ENCODE results near the gene COG3.

The COG3 gene

DNA sequence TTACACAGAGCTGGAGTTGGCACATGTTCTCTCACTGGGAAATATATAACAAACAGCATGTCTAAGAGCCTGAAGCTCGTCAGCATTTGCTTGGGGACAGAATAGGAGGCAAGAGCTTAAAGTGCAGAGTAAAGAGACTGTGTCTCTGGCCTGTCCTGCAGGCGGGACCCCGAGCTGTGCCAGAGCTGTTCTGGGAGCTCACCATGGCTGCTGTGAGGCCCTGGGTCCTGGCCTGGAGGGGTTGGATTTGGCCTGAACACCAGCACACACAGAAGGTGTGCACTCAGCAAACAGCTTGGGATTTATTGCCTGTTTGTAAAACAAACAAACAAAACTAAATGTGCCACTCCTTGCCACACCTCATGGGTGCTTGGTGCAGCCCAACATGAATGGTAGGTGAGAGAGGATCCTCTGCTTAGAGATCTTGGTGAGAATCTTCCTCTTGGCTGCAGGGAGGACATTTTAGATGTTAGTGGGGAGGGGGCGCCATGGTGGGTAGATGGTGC, 89.9 kb downstream of the COG3 start:
- H3K9me3 ChIP-seq (ENCODE audit: insufficient read depth, low read length): no peaks in the 10 kb centered on the region
- H3K4me3 ChIP-seq (ENCODE audit: insufficient read depth, low read length, poor library complexity, severe bottlenecking): no peak overlapping the region
- H3K79me2 ChIP-seq (ENCODE audit: insufficient read depth, low read length): no peaks in the 10 kb centered on the region
- no peak overlapping the region for H3K27ac ChIP-seq (ENCODE audit: low read depth, low read length)
- no peaks in the 10 kb centered on the region for H3K27me3 ChIP-seq (ENCODE audit: low read length)
- no peaks in the 10 kb centered on the region for H4K20me1 ChIP-seq (ENCODE audit: low read depth, low read length)
- H3F3A ChIP-seq (ENCODE audit: insufficient read depth): no peaks in the 10 kb centered on the region
- no peaks in the 10 kb centered on the region for H3K36me3 ChIP-seq (ENCODE audit: low read length)
- no peak for TF ChIP-seq EZH2phosphoT487 (conservative IDR thresholded peaks at IDR 0.05; ENCODE audit: low read length)
- TF ChIP-seq CTCF (IDR thresholded peaks at IDR 0.05; ENCODE audit: insufficient read depth, low read length, poor library complexity, severe bottlenecking): no peak
- no peak overlapping the region for H3K9ac ChIP-seq (ENCODE audit: low read length)
- H3K9me2 ChIP-seq (replicated peaks; ENCODE audit: insufficient read depth, low read length): no peaks in the 10 kb centered on the region
- H2AFZ ChIP-seq (ENCODE audit: low read depth, low read length, severe bottlenecking): no peak overlapping the region
- H3K4me2 ChIP-seq (ENCODE audit: low read depth, low read length, poor library complexity, severe bottlenecking): no peak overlapping the region

GRCh38 chr13:45564133-45564776, 99.5 kb downstream of the COG3 start:
- Histone ChIP-seq H3K79me2 (ENCODE audit: insufficient read depth, low read length) (no peaks in the 10 kb centered on the region), H2AFZ (ENCODE audit: low read depth, low read length, severe bottlenecking) (no peak overlapping the region), H3K27me3 (ENCODE audit: low read length) (no peaks in the 10 kb centered on the region), H3K9me3 (ENCODE audit: insufficient read depth, low read length) (no peaks in the 10 kb centered on the region), H4K20me1 (ENCODE audit: low read depth, low read length) (no peaks in the 10 kb centered on the region), H3F3A (ENCODE audit: insufficient read depth) (no peaks in the 10 kb centered on the region), H3K4me2 (ENCODE audit: low read depth, low read length, poor library complexity, severe bottlenecking) (no peak overlapping the region), H3K4me3 (ENCODE audit: insufficient read depth, low read length, poor library complexity, severe bottlenecking) (no peak overlapping the region), H3K9ac (ENCODE audit: low read length) (no peak overlapping the region), H3K36me3 (ENCODE audit: low read length) (no peaks in the 10 kb centered on the region), H3K9me2 (replicated peaks; ENCODE audit: insufficient read depth, low read length) (no peaks in the 10 kb centered on the region), H3K27ac (ENCODE audit: low read depth, low read length) (no peak overlapping the region)
- no peak for TF ChIP-seq CTCF (IDR thresholded peaks at IDR 0.05; ENCODE audit: insufficient read depth, low read length, poor library complexity, severe bottlenecking)

DNA sequence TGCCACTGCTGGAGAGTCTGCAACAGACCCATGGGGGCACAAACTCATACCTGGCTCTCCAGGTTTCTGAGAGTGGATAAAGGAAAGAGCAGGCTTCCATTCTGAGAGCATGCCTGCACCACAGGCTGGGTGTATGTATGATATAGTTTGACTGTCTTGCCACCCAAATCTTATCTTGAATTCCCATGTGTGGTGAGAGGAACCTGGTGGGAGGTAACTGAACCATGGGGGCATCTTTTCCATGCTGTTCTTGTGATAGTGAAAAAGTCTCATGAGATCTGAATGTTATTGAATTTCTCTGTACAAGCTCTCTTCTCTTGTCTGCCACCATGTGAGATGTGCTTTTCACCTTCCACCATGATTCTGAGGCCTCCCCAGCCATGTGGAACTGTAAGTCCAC, 100.6 kb downstream of the COG3 start:
- no peak overlapping the region for H3K27ac ChIP-seq (ENCODE audit: low read depth, low read length)
- no peak overlapping the region for H3K9ac ChIP-seq (ENCODE audit: low read length)
- TF ChIP-seq EZH2phosphoT487 (conservative IDR thresholded peaks at IDR 0.05; ENCODE audit: low read length) (no peak), CTCF (IDR thresholded peaks at IDR 0.05; ENCODE audit: insufficient read depth, low read length, poor library complexity, severe bottlenecking) (no peak)
- no peaks in the 10 kb centered on the region for H3F3A ChIP-seq (ENCODE audit: insufficient read depth)
- H3K4me3 ChIP-seq (ENCODE audit: insufficient read depth, low read length, poor library complexity, severe bottlenecking): no peak overlapping the region
- H3K27me3 ChIP-seq (ENCODE audit: low read length): no peaks in the 10 kb centered on the region
- H2AFZ ChIP-seq (ENCODE audit: low read depth, low read length, severe bottlenecking): no peak overlapping the region
- no peaks in the 10 kb centered on the region for H4K20me1 ChIP-seq (ENCODE audit: low read depth, low read length)
- no peaks in the 10 kb centered on the region for H3K79me2 ChIP-seq (ENCODE audit: insufficient read depth, low read length)
- no peak overlapping the region for H3K4me2 ChIP-seq (ENCODE audit: low read depth, low read length, poor library complexity, severe bottlenecking)
- H3K36me3 ChIP-seq (ENCODE audit: low read length): no peaks in the 10 kb centered on the region
- no peaks in the 10 kb centered on the region for H3K9me3 ChIP-seq (ENCODE audit: insufficient read depth, low read length)
- no peaks in the 10 kb centered on the region for H3K9me2 ChIP-seq (replicated peaks; ENCODE audit: insufficient read depth, low read length)

Data from SU-DHL-6 (cell line).